NCI-H748 (cell line): ENCODE data around the gene PRR12.

Experiments
- DNase-seq: peaks from one replicate; lab custom pipeline; 2025; ENCODE audit not compliant: unreplicated experiment; lab: John Stamatoyannopoulos, UW

Gene PRR12

DNA sequence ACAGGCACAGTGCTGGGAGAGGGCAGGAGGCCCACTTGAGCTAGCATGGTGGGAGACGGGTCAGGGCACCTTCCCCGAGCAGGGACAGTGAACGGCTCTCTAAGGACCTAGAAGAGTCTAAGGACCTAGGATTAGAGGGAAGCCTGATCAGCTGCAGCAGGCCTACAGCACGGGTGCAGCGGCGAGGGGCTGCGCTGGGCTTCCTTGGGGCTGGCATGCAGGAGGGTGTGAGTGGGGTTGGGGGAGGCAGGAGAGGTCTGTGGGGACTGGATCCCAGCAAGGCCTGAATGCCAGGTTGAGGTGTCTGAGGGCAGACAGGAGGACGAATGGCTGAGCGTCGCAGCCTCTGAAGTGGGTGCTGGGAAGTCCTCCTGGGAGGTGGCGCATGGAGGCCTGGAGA is 54.6 kb downstream of the PRR12 start:
- no peak for DNase-seq

DNA sequence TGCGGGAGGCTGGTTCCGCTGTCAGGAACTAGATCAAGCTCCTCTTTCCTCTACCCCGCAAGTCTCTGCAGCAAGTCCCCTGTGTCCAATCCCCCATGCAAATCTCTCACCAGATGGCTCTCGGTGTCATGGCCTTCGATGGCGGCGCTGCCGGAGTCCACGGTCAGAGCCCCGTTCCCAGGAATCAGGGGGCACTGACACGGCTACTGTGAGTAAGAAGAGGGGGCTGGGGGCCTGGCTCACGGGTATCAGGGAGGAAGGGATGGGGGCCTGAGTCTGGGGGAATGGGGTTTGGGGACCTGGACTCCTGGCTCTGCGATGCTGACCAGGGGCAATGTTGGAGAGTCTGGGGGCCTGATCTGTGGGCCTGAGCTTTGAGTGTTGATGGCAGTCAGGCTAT is 55.0 kb downstream of the PRR12 start:
- no peak for DNase-seq

DNA sequence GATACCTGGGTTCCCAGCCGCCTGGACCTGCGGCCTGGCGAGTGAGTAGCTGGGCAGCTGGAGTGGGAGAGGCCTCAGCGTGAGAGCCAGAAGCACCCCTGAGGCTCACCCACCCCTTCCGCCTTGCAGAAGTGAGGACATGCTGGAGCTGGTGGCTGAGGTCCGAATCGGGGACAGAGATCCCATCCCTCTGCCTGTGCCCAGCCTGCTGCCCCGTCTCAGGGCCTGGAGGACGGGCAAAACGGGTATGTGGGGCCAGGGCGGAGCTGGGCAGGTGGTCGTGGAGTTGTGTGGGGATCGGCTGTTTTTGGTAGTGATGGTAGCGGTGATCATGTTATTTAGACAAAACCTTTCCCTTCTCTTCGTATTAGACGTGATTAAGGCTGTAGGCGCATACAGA is 55.6 kb downstream of the PRR12 start:
- DNase-seq: no peak

DNA sequence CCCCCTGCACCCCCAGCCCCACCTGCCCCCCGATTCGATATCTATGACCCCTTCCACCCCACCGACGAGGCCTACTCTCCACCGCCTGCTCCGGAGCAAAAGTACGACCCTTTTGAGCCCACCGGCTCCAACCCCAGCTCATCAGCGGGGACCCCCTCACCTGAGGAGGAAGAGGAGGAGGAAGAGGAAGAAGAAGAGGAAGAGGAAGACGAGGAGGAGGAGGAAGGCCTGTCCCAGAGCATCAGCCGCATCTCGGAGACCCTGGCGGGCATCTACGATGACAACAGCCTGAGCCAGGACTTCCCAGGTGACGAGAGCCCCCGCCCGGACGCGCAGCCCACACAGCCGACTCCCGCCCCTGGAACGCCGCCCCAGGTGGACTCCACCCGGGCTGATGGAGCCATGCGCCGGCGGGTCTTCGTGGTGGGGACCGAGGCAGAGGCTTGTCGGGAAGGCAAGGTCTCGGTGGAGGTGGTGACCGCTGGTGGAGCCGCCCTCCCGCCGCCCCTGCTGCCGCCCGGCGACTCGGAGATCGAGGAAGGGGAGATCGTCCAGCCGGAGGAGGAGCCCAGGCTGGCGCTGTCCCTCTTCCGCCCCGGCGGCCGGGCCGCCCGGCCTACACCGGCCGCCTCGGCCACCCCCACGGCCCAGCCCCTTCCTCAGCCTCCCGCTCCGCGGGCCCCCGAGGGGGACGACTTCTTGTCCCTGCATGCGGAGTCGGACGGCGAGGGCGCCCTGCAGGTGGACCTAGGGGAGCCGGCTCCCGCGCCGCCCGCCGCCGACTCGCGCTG is 60.2 kb downstream of the PRR12 start:
- no peak for DNase-seq

DNA sequence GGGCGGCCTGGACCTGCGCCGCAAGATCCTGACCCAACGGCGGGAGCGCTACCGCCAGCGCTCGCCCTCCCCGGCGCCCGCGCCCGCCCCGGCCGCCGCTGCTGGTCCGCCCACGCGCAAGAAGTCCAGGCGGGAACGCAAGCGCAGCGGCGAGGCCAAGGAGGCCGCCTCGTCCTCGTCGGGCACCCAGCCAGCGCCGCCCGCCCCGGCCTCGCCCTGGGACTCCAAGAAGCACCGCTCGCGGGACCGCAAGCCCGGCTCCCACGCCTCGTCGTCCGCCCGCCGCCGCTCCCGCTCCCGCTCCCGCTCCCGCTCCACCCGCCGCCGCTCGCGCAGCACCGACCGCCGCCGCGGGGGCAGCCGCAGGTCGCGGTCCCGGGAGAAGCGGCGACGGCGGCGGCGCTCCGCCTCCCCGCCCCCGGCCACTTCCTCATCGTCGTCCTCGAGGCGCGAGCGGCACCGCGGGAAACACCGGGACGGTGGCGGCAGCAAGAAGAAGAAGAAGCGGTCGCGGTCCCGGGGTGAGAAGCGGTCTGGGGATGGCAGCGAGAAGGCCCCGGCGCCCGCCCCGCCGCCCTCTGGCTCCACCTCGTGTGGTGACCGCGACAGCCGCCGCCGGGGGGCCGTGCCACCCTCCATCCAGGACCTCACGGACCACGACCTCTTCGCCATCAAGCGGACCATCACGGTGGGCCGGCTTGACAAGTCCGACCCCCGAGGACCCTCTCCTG is 61.0 kb downstream of the PRR12 start:
- DNase-seq: no peak

DNA sequence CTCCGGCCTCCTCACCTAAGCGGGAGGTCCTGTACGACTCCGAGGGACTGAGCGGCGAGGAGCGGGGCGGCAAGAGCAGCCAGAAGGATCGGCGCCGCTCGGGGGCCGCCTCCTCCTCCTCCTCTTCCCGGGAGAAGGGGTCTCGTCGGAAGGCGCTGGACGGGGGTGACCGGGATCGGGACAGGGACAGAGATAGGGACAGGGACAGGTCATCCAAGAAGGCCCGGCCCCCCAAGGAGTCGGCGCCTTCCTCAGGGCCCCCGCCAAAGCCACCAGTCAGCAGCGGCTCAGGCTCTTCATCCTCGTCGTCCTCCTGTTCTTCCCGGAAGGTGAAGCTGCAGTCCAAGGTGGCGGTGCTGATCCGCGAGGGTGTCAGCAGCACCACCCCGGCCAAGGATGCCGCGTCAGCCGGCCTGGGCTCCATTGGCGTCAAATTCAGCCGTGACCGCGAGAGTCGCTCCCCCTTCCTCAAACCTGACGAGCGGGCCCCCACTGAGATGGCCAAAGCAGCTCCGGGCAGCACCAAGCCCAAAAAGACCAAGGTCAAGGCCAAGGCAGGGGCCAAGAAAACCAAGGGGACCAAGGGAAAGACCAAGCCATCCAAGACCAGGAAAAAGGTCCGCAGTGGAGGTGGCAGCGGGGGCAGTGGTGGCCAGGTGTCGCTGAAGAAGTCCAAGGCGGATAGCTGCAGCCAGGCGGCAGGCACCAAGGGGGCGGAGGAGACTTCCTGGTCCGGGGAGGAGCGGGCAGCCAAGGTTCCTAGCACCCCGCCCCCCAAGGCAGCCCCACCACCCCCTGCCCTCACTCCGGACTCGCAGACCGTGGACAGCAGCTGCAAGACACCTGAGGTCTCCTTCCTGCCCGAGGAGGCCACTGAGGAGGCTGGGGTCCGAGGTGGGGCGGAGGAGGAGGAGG is 61.8 kb downstream of the PRR12 start:
- no peak for DNase-seq

DNA sequence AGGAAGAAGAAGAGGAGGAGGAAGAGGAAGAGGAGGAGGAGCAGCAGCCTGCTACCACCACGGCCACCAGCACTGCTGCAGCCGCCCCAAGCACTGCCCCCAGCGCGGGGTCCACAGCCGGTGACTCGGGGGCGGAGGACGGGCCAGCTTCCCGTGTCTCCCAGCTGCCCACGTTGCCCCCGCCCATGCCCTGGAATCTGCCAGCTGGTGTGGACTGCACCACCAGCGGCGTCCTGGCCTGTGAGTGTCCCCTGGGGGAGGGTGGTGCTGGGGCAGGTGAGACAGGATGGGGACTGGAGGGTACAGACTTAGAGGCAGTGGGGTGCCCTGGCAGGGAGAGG is 62.5 kb downstream of the PRR12 start:
- no peak for DNase-seq

DNA sequence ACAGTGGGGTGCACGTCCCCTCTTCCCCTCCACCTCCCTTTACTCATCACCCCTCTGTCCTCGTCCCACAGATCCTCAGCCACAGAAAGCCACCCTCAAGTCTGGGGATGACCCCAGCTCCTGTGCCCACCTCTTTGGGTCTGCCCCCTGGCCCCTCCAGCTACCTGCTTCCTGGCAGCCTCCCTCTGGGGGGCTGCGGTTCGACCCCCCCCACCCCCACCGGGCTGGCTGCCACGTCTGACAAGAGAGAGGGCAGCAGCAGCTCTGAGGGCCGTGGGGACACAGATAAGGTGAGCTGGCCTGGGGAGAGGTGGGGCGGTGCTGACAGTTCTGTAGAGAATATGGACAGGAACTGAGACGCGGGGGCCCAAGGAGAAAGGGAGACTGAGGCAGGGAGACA is 63.6 kb downstream of the PRR12 start:
- DNase-seq: no peak

DNA sequence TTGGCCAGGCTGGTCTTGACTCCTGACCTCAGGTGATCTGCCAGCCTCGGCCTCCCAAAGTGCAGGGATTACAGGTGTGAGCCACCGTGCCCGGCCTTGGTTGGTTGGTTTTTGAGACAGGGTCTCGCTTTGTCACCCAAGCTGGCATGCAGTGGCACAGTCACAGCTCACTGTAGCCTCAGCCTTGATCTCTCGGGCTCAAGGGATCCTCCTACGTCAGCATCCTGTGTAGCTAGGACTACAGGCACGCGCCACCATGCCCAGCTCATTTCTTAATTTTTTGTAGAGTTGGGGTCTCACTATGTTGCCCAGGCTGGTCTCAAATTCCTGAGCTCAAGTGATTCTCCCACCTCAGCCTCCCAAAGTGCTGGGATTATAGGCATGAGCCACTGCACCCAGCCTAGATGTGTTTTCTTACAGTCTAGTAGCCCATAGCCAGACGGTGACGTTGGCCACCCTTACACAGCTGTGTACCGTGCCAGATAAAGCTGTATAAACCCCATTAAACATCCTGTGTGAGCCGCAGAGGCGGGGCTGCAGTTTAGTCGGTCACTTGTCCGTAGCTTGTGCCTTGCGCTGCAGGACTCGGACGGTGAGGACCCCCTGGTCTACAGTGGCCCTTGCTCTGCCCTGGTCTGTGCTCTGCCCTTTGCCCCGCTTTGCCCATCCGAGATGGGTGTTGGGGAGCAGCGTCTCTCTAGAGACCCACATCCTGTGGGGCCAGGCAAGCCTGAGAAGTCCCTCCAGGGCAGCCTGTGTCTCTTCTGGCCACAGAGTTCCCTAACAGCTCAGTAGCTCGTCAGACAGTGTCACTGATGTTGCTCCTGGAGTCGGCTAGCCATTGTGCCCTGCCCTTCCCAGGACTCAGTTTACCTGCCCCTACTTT is 64.8 kb downstream of the PRR12 start:
- DNase-seq: no peak

DNA sequence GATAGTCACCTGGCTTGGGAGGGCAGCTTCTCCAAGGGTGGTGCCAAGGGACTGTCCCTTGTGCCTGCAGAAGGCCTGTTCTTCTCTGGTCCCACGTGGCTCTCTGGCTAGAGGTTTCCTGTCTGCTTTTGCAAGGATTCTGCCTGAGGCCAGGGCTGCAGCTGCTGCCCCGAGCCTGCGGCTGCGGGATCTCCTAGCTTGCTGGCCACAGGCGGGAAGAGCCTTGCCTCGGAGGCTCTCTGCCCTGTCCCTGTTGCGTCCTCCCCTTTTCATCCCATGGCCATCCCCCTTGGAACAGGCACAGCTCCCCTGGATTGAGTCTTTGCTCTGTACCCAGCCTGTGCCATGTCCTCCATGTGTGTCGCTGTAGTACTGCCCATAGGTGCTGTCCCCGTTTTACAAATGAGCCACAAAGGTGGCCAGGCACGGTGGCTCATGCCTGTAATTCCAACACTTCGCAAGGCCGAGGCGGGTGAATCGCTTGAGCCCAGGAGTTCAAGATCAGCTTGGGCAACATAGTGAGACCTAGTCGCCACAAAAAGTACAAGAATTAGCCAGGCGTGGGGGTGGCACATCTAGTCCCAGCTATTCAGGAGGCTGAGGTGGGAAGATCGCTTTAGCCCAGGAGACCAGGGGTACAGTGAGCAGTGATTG is 65.6 kb downstream of the PRR12 start:
- no peak for DNase-seq

DNA sequence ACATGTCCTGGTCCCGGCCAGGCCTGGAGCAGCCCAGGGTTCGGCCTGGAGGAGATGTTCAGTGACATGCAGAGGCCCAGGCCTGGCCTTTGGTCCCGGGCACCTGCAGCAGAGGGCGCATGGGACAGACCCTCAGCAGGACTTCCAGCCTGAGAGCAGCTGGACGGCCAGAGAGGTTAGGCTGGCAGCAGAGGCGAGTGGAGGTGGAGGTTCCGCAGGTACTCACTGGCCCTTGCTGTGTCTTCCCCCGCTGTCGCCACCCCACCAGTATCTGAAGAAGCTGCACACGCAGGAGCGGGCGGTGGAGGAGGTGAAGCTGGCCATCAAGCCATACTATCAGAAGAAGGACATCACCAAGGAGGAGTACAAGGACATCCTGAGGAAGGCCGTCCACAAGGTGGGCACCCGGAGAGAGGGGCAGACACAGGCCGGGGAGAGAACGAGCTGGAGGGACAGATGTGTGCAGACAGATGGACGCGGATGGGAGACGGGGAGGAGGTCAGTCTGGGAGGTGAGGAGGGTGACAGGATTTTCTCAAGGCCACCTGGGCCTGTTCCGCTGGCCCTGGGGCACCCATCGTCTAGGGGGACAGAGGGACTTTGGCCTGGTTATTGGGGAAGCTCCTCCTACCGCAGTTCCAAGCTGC is 66.6 kb downstream of the PRR12 start:
- no peak for DNase-seq

DNA sequence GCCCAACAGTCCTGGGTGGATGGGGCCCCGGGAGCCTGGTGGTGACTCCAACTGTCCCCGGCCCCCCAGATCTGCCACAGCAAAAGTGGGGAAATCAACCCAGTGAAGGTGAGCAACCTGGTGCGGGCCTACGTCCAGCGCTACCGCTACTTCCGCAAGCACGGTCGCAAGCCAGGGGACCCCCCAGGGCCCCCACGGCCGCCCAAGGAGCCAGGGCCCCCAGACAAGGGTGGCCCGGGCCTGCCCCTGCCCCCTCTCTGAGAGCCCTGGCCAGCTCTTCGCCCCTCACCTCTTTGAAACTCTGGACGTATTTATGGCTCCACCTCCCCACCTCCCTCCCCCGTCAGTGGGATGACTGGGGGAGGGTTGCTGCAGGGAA is 67.1 kb downstream of the PRR12 start:
- no peak for DNase-seq

DNA sequence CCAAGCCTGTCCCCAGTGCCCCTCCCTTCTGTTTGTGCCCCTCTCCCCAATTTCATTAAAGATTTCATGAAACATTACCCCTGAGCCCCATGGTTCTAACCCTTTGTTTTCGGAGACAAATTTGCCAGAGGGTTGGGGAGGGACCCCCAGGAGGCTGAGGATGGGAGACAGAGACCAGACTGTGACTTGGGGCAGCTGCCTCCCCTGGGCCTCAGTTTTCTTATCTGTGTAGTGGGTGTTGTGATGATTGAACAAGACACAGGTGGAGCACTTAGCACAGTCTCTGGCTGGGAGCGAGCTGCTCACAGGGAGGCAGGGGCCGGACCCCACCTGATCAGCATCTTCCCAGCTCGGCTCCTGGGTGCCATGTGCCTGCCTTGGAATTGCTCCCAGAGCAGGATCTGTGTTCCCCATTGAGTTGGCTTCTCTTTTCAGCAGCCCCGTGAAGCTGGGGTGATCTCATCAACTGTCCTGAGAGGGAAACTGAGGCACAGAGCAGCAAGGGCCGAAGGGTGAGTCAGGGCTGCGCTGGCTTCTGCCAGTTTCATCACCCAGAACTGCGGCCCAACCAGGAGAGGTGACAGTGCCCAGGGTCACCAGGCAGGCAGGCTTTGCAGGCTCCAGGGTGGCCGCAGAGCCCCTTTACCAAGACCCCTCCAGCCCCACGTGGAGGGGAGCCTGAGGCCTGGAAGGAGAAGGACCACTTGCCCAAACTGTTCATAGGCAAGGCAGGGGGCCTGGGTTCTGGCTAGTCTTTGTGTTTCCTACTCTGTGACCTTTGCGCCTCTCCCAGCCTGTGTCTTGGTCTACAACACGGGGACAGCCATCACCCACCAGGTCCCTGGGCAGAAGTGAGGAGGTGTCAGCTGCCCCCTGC is 67.8 kb downstream of the PRR12 start:
- no peak for DNase-seq

DNA sequence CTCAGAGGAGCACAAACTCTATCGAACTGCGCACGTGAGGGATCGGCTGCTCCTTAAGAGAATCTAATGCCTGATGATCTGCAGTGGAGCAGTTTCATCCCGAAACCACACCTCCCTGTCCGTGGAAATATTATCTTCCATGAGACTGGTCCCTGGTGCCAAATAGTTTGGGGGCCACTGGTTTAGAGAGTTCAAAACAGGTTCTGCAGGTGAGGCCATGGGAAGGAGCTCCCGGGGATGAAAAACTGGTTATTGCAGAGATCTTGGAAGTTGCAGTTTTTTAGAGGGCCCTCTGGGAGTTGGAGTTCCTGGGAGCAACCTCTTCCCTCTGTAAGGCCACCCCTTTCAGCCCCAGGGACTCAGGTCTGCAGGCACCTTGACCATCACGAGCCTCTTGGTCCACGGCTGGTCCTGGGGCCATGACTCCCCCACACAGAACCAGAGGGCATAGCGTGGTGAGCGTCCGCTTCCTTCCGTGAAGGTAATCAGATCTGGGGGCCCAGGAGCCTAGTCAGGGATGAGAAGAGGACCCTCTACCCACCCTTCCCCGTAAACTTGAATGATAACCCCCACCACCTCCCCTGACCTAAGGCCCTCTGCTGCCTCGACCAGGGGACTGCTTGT is 69.5 kb downstream of the PRR12 start:
- DNase-seq: no peak

DNA sequence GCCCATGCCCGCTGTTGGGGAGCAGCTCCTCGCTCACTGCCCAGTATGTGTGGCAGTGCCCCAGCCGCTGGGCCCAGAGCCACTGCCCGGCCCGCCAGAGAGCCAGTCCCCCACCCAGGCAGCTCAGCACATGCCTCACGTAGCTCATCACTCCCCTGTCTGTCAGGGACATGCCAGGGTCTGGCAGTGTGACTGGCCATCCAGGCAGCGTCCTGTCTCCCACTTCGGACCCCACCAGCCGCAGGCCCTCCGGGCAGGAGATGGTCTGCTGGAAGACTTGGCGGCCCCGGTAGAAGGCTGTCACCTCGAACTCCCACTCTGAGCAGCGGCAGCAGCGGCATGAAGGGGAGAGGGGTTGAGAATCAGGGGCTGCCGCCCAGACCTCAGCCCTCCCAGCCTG is 71.0 kb downstream of the PRR12 start:
- DNase-seq: no peak

DNA sequence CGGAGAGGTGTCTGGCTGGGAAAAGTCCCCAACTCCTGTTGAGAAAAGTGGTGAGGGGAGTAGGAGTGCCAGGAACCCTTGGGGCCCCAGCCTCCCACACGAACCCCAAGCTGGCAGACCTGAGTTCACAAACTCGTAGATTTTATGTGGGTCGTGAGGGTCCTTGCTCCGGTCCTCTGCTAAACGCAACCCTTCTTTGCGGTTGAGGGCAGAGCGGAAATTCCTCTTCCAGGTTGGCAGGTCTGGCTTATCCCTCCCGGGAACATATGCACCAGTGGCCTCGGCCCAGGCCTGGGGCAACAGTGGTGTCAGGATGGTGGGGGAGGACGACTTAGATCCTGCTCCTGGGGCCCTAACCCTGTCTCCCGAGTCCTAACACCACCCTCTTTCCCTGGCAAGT is 72.2 kb downstream of the PRR12 start:
- no peak for DNase-seq

DNA sequence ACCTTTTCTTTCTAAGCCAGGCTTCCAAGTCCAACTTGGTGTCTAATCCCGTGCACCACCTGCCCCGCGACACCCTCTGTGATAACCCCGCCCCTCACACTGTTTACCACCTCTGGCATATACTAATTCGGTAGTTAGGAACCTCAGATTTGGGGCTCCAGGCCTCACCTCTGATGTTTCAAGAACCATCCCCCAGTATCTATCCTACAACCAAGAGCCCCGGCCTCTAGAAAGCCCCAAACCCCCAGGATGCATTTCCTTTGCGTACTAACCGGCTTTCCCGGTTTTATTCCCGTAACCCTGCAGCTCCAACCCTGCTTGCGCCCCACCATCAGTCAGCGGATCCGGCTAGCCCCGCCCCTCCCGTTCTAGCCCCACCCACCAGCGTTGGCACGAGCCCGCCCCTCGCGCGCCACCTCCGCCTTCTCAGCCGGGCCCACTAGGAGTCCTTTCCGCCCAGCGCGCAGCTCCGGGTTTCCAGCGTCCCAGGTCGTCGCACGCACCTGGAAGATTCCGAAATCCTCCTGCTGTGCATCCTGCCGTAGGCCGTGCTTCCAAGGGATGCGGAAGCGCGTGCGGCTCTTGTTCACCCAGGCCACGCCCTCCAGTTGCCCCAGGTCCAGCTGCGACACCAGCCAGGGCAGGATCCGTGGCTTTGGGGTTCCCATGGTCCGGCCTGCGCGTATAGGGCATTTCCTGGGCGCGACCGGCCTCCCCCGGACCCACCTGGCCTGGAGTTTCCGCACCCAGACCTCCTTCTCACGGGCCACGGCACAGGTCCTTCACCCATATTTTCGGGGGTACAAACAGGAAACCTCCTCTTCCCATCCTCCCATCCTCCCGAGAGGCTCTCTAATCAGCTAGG is 73.4 kb downstream of the PRR12 start:
- peak; percentile 94 for DNase-seq

DNA sequence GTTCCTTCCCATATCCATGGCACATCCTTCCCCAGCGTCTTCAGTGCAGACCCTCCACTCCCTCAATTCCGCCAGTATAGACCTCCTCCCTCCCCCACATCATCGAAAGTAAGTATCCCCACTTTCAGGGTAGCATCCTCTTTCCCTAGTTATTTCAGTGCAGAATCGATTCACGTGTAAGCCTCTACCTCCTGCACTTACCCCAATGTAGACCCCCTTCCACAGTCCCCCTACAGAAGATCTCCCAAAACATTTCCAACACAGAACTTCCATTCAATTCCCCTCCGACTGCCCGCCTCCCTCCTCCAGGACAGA is 74.0 kb downstream of the PRR12 start:
- no peak for DNase-seq
